GM21526 (cell line): ENCODE measurements around the gene CDR2.
"Not testable (repeated sequence)": the region's sequence is repeated elsewhere in the genome, so short reads cannot be mapped to it uniquely, and the experiment has no call there.

Source experiments
- ATAC-seq: cut with Tn5 transposase; IDR thresholded peaks from one replicate; pipeline ENCODE4 v1.9.1; 2021; ENCODE audit warnings: moderate library complexity; ENCODE audit not compliant: unreplicated experiment, low FRiP score

Gene CDR2

DNA sequence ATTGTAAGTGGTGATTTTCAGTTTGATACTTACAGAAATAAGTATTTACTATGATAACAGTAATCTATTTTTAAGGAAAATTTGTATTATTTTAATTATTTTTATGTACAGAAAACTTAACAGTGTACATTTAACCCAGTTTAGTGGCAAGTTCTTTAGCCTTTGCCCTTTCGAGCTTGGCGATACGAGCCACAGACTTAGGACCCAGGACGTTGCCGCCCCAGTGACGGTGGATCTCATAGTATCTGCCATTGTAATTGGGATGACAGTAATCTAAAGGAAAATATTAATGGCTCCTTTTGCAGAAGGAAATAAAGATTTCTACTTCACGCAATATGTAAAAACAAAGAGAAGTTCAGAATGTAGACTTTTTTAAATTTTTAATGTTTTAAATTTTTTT lies 5.2 kb upstream of the CDR2 start:
- ATAC-seq: no peak

DNA sequence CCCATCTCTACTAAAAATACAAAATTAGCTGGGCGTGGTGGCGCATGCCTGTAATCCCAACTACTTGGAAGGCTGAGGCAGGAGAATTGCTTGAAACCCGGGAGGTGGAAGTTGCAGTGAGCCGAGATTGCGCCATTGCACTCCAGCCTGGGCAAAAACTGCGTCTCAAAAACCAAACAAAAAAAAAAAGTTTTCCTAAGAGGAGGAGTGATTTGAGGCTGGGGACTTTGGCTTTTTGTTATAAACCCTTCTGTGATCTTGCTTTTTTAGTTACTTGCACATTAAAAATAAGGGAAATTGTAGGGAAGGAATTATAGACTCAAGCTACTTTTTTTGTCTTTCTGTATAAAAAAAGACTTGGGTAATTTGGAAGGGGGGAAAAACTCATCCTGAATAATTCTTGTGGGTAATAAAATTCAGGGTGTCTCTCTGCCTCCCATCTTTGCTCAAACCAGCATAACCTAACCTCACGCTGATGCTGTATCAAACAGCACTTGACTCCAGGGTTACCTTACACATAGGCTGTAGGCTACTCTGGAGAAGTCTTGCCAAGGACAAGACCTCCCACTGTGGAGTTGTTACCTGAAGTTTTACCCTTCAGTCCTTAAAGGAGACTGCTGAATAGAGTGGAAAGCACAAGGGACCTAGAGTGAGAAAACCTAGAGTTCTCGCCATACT lies 1.7 kb upstream of the CDR2 start:
- ATAC-seq: no peak

- ATAC-seq: no peak
These were observed 921 bp upstream of the CDR2 start for GRCh38 chr16:22375117-22375962.

DNA sequence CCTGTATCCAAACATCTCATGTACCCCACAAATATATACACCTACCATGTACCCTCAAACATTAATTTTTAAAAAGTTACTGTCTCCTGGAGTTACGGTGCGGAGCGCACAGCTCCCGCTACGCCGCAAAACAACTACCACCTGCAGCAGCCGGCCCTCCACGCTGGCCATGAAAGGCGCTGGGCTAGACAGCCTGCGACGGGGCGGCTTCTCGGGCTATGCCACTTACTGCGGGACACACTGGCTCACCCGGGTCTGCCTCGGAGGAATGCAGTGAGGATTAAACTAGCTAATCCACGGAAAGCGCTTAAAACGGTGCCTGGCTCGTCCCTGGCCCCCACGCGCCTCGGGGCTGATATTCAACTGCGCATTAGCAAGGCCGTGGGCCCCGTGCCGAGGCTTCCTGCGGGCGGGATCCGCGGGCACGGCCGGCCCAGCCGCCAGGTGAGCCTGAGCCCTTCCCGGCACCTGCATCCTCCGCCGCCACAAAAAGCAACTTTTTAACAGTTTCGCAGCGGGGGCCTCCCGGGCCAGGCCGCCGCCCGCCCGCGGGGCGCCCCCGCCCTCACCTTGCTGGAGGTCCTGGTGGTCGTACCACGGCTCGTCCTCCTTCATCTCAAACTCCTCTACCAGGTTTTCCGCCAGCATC lies 633 bp downstream of the CDR2 start:
- peak; percentile 11 for ATAC-seq

GRCh38 chr16:22372882-22373661 lies 1.3 kb downstream of the CDR2 start:
- no peak for ATAC-seq

DNA sequence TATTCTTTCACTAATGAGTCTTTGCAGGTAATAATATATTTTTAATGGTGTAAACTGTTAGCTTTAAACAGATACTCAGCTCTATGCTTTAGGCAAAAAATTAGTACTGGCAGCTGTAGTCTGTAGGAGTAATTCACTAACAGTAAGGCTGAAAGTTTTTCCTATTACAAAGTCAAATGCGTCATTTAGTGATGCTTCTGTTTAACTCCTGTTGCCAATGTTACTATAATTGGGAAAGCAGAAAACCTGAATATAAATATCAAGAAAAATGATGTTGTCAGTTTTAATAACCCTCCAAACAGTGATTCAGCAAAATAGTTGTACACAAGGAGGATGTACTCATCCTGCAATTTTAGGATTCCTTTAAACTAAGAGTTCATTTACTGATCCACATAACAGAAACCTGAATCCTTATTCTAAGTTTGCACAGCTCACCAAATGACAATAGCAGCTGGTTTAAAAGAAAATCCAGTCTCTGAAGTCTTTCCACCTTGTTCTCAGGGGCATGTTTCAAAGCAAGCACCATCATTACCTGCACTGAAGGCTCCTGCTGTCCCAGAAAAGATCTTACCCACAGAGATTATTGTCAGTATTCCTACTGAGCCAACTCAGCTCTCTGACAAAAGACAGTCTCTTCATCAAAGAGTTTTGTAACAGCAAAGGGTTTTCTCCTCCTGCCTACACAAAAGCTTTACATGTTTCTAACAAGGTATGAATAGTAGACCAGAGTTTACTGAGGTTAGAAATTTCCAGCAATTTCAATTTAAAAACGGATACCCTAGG lies 4.2 kb downstream of the CDR2 start:
- no peak for ATAC-seq

DNA sequence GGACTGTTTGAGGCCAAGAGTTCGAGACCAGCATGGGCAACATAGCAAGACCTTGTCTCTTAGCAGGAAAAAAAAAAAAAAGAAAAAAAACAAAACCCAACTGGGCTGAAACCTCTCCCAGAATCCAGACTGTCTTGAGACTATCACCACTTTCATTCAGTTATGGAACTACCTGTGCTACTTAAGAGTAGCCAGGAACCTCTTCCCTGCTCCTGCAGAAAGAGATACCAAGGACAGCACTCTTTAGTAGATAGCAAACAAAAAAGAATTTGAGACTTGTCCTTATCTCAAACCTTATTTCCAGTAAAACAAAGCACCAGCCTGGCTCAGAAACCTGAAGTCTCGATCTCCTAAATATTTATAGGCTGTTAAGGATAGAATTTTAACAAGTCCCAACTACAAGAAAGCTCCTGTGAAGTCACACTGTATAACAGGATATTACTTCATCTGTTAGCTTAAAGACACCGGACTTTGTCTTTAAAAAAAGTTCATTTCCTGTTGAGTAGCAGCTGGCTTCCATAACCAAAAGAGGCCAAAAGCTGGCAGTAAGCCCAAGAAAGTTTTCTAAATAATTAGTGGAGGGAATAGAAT lies 5.1 kb downstream of the CDR2 start:
- no peak for ATAC-seq

DNA sequence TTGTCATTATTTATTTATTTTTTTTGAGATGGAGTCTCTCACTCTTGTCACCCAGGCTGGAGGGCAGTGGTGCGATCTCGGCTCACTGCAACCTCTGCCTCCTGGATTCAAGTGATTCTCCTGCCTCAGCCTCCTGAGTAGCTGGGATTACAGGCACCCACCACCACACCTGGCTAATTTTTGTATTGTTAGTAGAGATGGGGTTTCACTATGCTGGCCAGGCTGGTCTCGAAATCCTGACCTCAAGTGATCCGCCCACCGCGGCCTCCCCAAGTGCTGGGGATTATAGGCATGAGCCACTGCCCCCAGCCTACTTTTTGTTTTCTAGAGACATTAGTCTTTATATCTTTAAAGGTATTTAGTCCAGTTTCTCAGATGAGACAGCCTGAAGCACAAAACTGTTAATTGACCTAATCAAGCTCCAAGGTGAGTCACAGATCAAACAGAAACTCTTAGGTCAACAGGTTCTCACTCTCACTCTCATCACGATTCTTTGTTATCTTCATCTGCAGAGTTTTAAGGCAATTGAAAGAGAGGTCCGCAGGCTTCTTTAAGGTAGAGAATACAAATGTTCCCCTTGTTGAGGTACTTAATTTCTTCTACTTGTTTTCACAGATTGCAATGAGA lies 6.1 kb downstream of the CDR2 start:
- ATAC-seq: not testable (repeated sequence)

- no peak for ATAC-seq
These were observed 7.5 kb downstream of the CDR2 start for GRCh38 chr16:22366889-22367288.

DNA sequence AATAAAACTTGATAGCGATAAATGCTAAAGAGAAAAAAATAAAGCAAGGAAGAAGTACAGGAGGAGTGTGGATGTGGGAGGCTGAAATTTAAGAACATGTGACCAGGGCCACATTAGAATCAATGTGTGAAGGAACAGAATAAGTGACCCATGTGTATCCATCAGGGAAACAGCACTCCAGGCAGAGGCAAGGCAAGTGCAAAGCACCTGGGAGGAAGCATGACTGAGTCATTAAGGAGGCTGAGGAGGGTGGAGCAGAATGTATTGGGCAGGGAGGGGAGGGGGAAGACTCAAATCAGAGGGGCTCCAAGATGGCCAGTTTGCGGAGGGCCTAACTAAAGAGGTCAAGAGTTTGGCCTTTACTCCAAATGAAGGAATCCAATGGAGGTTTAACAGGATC lies 8.0 kb downstream of the CDR2 start:
- no peak for ATAC-seq

GRCh38 chr16:22364241-22364640 lies 10.2 kb downstream of the CDR2 start:
- ATAC-seq: no peak

- no peak for ATAC-seq
These were observed 13.3 kb downstream of the CDR2 start for GRCh38 chr16:22360963-22361659.

GRCh38 chr16:22359679-22360078 lies 14.7 kb downstream of the CDR2 start:
- ATAC-seq: no peak

GRCh38 chr16:22358000-22358399 lies 16.4 kb downstream of the CDR2 start:
- no peak for ATAC-seq

DNA sequence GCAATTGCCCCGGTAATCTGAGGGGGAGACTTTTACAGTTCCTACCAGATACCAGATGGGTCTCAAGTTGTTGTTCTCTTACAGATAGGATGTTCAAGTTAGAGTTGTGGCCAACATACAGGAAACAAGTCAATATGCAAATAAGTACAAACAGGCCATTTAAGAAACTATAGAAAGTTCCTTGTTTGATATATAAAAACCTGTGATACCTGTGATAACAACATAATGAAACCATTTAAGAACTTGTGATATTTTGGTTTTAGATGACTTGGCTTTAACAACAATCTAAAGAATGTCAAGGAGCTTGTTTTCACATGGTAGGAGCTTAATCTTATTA lies 16.8 kb downstream of the CDR2 start:
- ATAC-seq: peak; percentile 52

- ATAC-seq: no peak
These were observed 17.3 kb downstream of the CDR2 start for GRCh38 chr16:22356930-22357634.

- no peak for ATAC-seq
These were observed 18.9 kb downstream of the CDR2 start for GRCh38 chr16:22355487-22355908.

DNA sequence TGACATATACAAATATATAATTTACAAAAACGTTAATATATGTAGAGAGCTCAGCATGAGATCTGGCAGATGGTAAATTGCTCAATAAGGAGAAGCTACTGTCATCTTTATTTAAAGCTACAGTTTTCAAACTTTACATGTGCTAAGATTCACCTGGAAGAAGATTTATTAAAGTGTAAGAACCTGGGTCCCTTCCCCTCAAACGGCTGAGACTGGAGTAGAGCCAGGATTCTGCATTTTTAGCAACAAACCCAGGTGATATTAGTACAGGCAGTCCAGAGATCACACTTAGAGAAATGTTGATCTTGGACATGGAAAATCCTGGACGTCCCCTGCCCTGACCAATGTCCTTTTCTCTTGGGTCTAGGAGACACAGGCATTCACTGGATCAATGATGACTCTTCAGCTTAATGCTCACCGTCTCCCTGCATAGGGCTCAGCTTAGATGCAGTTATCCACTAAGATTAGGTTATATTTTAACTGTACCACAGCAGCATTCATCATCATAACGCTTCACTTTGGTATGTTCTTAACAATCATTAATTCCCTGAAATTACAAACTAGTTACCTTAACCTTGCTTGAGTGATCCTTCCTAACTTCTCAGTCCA lies 20.4 kb downstream of the CDR2 start:
- ATAC-seq: no peak
